Upper lobe of left lung (tissue), 6 donors: ENCODE measurements around the gene USB1. TPM values are rescaled to one million over a fixed set of nuclear protein-coding genes. Genes with fewer than 3 reads are reported as not detected.
"Not testable (repeated sequence)": the region's sequence is repeated elsewhere in the genome, so short reads cannot be mapped to it uniquely, and the experiment has no call there.

Source experiments
- ATAC-seq, 2 donors: fragments of 200-7000 bp; cut with Tn5 transposase; one replicate each; pipeline ENCODE4 v1.9.1; 2022; ENCODE audit warnings: mild to moderate bottlenecking in 2 of 2, moderate library complexity in 2 of 2; ENCODE audit not compliant: low FRiP score in 2 of 2
- DNase-seq, 2 donors: peaks; one replicate each; pipeline ENCODE4 v3.0.0-alpha.2; 2019 to 2020
- H3K27ac ChIP-seq, 4 donors: fragments of 200-600 bp; sonication (generic); one replicate each; pipeline ENCODE4 v1.5.1; 2016 to 2019
- H3K27me3 ChIP-seq, 4 donors: fragments of 200-600 bp; sonication (generic); one replicate each; pipeline ENCODE4 v1.5.1; 2017 to 2019
- H3K36me3 ChIP-seq, 4 donors: fragments of 200-600 bp; sonication (generic); one replicate each; pipeline ENCODE4 v1.5.1; 2016 to 2019
- H3K4me1 ChIP-seq, 4 donors: fragments of 200-600 bp; sonication (generic); one replicate each; pipeline ENCODE4 v1.5.1; 2018 to 2019
- H3K4me3 ChIP-seq, 4 donors: fragments of 200-600 bp; sonication (generic); one replicate each; pipeline ENCODE4 v1.5.1; 2017 to 2019; ENCODE audit warnings: mild to moderate bottlenecking in 2 of 4, moderate library complexity in 1 of 4
- H3K9me3 ChIP-seq, 4 donors: fragments of 200-600 bp; sonication (generic); one replicate each; pipeline ENCODE4 v1.5.1; 2018 to 2019
- CTCF ChIP-seq, 6 experiments: fragments of 450-650 bp in 4 of 6; fragments of 200-600 bp in 2 of 6; sonication (generic) in 2 of 6; IDR thresholded peaks; one replicate each; pipeline ENCODE4 v1.5.1; 2016 to 2019; ENCODE audit warnings: antibody characterized with exemption in 6 of 6
- EP300 ChIP-seq, 4 donors: sonication (generic); formaldehyde crosslinking; IDR thresholded peaks; one replicate each; pipeline ENCODE4 v1.5.1; 2017; ENCODE audit warnings: antibody characterized with exemption in 4 of 4, control low read depth in 2 of 4
- POLR2A ChIP-seq, 4 donors: fragments of 450-650 bp; IDR thresholded peaks; one replicate each; pipeline ENCODE4 v1.5.1; 2016 to 2017; ENCODE audit warnings: antibody characterized with exemption in 4 of 4, mild to moderate bottlenecking in 2 of 4
- POLR2AphosphoS5 ChIP-seq, 2 donors: sonication (generic); formaldehyde crosslinking; IDR thresholded peaks; one replicate each; pipeline ENCODE4 v1.5.1; 2017; ENCODE audit warnings: antibody characterized with exemption in 2 of 2
- WGBS, 2 donors: methylation state at CpG; one replicate each; pipeline ENCODE4 v1.1.5; 2017 to 2018; 5-methylcytosine and 5-hydroxymethylcytosine counted together
- total RNA-seq, 6 donors: library from RNA; depleted of rRNA in 4 of 6; stranded (reverse); fragments of >200 nt in 4 of 6; gene quantifications; one replicate each; pipeline versions ENCODE4 v1.1.0 to v1.2.1, GENCODE V29; 2016 to 2021
- donor health status: DM: no; HTN: no; CAD: no; lungs with moderate emphysema.
- donor health status: DM: no; HTN: yes; CAD: no; lungs with severe emphysema.

The USB1 gene
- total RNA-seq, 6 donors from 2014 or later = 32.7 to 55.5 (median 46.5) TPM

DNA sequence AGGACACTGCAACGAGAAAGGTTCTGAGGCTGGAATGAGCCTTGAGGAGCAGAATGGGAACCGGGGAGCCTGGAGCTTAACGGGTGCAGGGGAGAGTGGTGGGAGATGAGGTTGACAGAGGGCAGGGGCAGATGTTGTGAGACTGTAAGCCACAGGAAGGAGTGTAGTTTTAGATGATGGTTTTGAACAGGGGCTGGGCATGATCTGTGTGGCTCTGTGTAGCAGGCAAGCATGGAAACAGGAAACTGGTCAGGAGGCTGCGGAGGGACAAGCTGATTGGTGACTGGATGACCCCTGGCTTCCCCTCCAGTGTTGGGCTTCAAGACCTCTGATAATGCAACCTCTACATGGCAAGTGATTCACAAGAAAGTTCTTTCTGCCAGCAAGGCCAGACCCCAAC lies 28.9 kb upstream of the USB1 start:
- 70 to 75% methylated on average over 4 of the region's 4 CpGs for WGBS, 2 donors
- no peak for ATAC-seq
- Histone ChIP-seq H3K4me3 (no peak overlapping the region), H3K36me3 (no peaks in the 10 kb centered on the region), H3K9me3 (no peaks in the 10 kb centered on the region), H3K27me3 (no peaks in the 10 kb centered on the region), H3K27ac (no peak overlapping the region), H3K4me1 (no peaks in the 10 kb centered on the region)
- no peak for DNase-seq
- no peak for TF ChIP-seq POLR2AphosphoS5 (IDR thresholded peaks at IDR 0.05)
- no peak for TF ChIP-seq CTCF (IDR thresholded peaks at IDR 0.05)
- TF ChIP-seq POLR2A (IDR thresholded peaks at IDR 0.05) = no peak
- no peak for TF ChIP-seq EP300 (IDR thresholded peaks at IDR 0.05)

DNA sequence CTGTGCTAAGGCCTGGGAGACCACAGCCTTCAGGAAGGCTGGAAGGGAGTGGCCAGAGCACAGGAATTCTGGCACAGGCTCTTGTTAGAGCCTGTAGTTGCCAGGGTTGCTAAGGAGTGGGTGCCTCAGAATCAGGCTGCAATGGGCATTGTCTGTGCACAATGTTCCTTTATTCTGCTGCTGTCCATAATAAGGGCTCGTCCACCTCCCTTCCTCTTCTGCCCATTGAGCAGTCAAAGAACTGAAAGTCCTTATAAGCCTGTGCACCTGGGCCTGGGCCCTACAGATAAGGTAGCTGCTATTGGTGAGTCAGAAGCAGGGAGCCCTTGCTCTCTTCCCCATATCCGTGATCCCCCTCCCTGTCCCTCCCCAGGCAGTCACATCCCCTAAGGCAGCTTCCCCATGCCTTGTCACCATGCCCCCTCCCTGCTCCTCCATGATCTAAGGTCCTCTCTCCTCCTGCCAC lies 24.8 kb upstream of the USB1 start:
- TF ChIP-seq POLR2A (IDR thresholded peaks at IDR 0.05) (no peak), EP300 (IDR thresholded peaks at IDR 0.05) (no peak), POLR2AphosphoS5 (IDR thresholded peaks at IDR 0.05) (no peak), CTCF (IDR thresholded peaks at IDR 0.05) (no peak)
- Histone ChIP-seq H3K36me3 (no peaks in the 10 kb centered on the region), H3K9me3 (no peaks in the 10 kb centered on the region), H3K4me1 (no peaks in the 10 kb centered on the region), H3K27me3 (no peaks in the 10 kb centered on the region), H3K4me3 (no peak overlapping the region), H3K27ac (no peak overlapping the region)
- peak; percentile 33 to 70 for ATAC-seq
- no peak for DNase-seq
- WGBS, 2 donors = 57 to 58% methylated on average over 2 of the region's 2 CpGs

- Histone ChIP-seq H3K4me1 (no peaks in the 10 kb centered on the region), H3K27me3 (no peaks in the 10 kb centered on the region), H3K27ac (no peak overlapping the region), H3K36me3 (no peaks in the 10 kb centered on the region), H3K4me3 (no peak overlapping the region), H3K9me3 (no peaks in the 10 kb centered on the region)
- 81 to 90% methylated on average over 12 of the region's 12 CpGs for WGBS, 2 donors
- TF ChIP-seq EP300 (IDR thresholded peaks at IDR 0.05) (no peak), CTCF (IDR thresholded peaks at IDR 0.05) (no peak), POLR2A (IDR thresholded peaks at IDR 0.05) (no peak), POLR2AphosphoS5 (IDR thresholded peaks at IDR 0.05) (no peak)
- ATAC-seq = no peak
- DNase-seq = peak in 1 of 2 donors; percentile 58
Observed at GRCh38 chr16:57977418-57978069, 23.7 kb upstream of the USB1 start.

DNA sequence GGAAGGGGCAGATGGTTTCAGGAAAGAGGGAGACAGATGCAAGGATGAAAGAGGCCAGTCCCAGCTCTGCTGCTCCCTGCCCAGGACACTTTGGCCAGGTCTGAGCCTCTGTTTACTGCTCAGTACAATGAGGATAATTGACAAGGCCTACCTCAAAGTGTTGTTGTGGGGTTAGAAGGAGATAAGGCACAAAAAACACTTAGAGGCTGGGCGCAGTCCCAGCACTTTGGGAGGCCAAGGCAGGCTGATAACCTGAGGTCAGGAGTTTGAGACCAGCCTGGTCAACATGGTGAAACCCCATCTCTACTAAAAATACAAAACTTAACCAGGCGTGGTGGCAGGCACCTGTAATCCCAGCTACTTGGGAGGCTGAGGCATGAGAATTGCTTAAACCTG lies 23.1 kb upstream of the USB1 start:
- H3K27ac ChIP-seq, H3K36me3 ChIP-seq, H3K4me1 ChIP-seq, ATAC-seq, DNase-seq, H3K9me3 ChIP-seq, H3K4me3 ChIP-seq, H3K27me3 ChIP-seq: not testable (repeated sequence)
- WGBS, 2 donors = 93 to 97% methylated on average over 2 of the region's 2 CpGs

GRCh38 chr16:57979006-57979585 lies 22.1 kb upstream of the USB1 start:
- 84 to 88% methylated on average over 11 of the region's 11 CpGs for WGBS, 2 donors
- H3K27ac ChIP-seq = no peak overlapping the region
- H3K27me3 ChIP-seq = no peaks in the 10 kb centered on the region
- ATAC-seq = no peak
- DNase-seq = no peak
- no peak overlapping the region for H3K4me3 ChIP-seq
- peaks cover 0 to 3% (median 1%) of the 10 kb centered on the region in 4 donors for H3K4me1 ChIP-seq
- H3K9me3 ChIP-seq = no peaks in the 10 kb centered on the region
- H3K36me3 ChIP-seq = no peaks in the 10 kb centered on the region
- TF ChIP-seq POLR2AphosphoS5 (IDR thresholded peaks at IDR 0.05) = no peak
- TF ChIP-seq CTCF (IDR thresholded peaks at IDR 0.05) = no peak
- no peak for TF ChIP-seq EP300 (IDR thresholded peaks at IDR 0.05)
- no peak for TF ChIP-seq POLR2A (IDR thresholded peaks at IDR 0.05)
